ENCODE results near the gene RAPGEF3.

RAPGEF3 gene

DNA sequence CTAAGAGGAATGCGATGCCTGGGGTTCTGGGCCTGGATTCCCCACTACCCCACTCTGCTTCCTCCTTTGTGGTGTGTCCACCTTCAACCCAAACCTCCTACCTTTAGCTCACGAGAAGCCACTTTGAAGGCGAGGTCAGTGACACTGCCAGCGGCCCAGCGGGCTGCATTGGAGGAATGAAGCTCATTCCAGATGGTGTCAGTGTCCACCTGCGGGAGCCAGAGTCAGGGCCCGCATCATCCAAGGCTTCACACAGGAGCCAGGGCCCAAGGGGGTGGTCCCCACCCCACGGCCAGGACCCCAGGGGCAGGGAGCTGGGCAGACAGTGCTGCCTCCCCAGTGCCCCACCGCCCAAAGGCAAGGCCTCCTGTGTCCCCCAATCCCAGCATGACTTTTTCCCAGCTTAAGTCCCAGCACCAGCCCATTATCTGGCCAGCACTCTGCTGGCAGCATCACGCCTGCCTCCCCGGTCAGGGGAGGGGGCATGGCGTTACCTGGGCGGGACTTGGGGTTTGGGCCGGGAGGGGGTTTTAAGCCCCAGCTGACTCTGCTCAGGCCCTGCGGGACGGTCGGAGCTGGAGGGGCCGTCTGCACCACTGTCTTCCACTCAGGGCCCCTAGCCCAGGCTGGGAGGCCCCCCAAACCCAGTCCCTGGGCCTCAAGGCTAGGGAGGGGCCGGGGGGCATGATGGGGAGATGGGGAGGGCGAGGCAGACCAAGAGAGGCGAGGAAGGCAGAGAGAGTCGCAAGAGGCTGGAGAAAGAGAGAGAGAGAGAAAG, 31.2 kb upstream of the RAPGEF3 start:
- no peak for DNase-seq (ENCODE audit: low read depth in 3 of 3)

- DNase-seq (ENCODE audit: low read depth in 3 of 3) = no peak
Observed at GRCh38 chr12:47789141-47789540, 30.5 kb upstream of the RAPGEF3 start.

GRCh38 chr12:47787596-47788319, 29.1 kb upstream of the RAPGEF3 start:
- no peak for DNase-seq (ENCODE audit: low read depth in 3 of 3)

DNA sequence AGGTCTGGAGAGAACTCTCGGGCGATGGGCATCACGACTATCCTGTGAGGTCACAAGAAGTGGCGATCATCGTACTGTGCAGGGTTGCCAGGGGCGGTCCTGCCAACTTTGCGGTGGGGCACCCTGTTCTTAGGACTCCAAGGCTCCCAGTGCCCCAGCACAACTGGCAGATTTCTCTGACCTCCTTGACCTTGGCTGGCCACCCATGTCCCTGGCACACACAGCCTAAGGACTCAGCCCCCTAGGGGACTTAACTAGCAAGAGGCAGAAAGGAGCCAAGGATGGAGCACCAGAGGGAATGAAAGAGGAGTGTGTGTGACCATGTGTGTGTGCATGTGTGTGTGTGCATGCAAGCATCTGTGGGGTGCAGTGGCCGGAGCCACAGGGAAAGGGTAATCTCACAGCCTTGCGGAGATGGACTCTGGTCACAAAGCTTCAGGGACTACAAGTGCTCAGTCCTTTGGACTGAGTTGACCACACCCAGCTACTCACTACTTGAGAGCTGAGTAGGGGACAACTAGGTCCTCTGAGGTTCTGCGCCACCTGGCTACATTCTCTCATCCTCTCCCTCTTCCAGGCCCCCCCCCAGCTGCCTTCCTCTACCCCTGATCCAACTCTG, 28.1 kb upstream of the RAPGEF3 start:
- DNase-seq (ENCODE audit: low read depth in 3 of 3) = no peak

DNA sequence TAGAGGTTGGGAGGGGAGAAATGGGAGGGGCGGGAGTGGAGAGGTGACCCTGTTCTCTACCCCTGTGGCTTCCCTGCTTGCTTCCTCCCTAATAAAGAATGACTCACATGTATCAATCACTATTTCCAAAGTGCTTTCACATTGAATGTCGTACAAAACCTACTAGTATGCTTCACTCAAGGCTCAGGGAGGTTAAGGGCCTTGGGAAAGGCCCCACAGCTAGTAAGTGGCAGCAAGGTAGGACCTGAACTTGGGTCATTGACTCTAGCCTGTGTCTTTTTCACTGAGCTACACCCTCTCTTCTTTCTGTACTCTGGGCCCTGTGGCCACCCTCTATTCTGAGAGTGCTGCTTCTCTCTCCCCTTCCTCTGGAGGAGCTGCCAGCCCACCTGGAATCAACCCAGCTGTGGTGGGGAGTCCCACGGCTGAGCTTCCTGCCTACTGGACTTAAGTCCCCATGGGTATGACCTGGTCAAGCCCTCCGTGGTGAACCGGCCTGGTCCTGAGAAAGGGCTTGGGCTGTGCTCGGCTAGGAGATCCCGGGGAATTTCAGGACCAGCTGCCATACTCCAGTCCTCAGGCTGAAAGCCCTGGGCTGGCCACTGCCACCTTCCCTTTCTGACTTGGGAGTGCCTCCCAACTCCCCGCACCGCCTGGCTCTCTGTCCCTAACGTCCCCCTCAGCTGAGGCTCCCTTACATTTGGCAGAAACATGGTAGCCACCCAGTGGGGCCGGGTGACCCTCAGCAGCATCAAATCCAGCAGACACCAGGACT, 27.4 kb upstream of the RAPGEF3 start:
- DNase-seq (ENCODE audit: low read depth in 3 of 3) = no peak

DNA sequence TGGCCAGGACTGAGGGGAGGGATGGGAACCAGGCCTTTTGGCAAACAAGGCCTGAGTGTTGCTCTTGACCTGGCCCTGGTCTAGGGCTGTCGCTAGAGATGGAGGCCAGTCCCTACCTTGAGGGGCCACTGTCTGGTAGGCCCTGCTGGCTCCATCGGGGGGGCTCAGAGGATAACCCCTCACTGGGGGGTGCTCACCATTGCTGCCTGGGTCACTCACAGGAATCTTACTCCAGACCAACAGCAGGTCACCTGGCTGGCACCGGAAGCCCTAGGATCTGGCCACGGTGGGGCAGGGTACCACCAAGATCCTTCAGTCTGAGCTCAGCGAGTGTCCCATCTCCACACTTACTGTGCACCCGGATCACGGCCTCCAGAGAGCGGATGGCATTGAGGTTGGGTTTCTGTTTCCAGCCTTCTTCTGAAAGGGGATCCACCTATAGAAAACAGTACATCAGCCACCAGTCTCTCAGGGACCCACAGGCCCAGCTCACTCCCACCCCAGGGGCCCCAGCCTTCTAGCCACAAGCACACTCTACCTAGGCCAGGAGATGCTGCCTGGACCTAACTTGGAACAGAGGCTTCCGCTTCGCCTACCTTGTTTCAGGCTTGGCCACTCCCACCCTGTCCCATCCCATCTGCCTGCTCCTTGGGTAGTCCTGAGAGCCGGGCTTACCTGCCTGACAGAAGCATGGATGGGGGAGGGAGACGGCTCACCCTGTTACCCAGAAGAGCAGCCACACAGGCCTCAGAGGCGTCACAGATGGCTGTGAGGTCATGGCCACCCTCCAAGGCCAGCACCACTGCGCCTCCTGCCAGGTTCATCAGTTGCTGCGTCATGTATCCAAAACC, 26.6 kb upstream of the RAPGEF3 start:
- no peak for DNase-seq (ENCODE audit: low read depth in 3 of 3)

- DNase-seq (ENCODE audit: low read depth in 3 of 3) = no peak
Observed at GRCh38 chr12:47783821-47784819, 25.4 kb upstream of the RAPGEF3 start.

- DNase-seq (ENCODE audit: low read depth in 3 of 3) = no peak
Observed at GRCh38 chr12:47783024-47783755, 24.5 kb upstream of the RAPGEF3 start.

DNA sequence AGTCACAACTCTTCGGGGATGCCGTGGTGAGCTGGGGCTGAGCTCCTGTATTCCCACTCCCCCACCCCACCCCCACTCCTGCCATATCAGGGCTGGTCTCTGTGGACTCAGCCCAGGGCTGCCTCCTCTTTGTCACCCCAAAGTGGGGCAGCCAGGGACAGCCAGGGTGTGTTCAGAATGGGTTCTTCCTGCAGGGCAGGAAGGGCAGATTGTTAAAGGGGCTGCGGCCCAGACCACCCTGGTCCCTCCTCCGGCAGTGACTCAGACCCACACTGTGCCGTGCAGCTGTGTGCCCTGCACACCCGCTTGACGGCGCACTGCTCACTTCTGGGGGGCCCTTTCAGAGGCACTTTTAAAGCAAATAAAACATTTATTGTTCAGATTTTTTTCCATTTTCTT, 23.7 kb upstream of the RAPGEF3 start:
- no peak for DNase-seq (ENCODE audit: low read depth in 3 of 3)

DNA sequence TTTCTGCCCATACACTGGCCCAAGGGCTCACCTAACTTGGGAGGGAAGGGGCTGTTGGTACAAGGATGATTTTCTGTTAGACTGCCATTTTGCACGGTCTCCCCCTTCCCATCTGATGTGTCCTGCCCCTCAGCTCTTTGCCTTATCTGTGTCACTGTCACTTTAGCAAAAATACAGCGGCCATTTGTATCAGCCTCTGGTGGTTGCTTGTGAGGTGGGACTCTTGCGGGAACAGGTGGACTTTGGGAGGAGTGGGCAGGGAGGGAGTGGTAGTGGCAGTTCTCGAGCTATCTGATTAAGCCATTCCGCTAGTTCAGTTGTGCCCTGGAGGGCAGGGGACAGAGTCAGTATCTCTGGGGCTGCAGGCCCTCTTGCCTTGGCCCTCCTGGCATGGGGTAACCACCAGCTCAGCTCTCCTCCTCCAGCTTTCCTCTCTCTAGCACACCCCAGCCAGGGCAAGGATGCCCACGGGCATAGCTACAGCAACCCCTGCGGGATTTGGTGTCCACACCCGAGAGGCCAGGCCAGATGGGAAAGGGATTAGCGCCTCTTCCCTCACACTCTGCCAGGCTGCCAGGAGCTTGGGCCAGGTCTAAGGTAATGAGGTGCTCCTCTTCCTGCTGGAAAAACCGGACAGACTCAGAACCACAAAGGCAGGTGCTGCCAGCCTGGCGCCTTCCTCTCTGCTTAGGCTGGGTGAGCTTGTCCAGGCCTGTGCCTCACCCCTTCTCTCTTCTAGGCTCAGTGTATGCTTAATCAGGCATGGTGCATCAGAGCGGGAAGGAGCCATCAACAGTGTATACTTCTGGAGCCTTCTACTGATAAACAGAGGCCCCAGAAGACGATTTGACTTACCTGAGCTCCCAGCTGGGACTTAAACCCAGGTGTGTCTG, 23.0 kb upstream of the RAPGEF3 start:
- no peak for DNase-seq (ENCODE audit: low read depth in 3 of 3)

- no peak for DNase-seq (ENCODE audit: low read depth in 3 of 3)
Observed at GRCh38 chr12:47779943-47780504, 21.3 kb upstream of the RAPGEF3 start.

DNA sequence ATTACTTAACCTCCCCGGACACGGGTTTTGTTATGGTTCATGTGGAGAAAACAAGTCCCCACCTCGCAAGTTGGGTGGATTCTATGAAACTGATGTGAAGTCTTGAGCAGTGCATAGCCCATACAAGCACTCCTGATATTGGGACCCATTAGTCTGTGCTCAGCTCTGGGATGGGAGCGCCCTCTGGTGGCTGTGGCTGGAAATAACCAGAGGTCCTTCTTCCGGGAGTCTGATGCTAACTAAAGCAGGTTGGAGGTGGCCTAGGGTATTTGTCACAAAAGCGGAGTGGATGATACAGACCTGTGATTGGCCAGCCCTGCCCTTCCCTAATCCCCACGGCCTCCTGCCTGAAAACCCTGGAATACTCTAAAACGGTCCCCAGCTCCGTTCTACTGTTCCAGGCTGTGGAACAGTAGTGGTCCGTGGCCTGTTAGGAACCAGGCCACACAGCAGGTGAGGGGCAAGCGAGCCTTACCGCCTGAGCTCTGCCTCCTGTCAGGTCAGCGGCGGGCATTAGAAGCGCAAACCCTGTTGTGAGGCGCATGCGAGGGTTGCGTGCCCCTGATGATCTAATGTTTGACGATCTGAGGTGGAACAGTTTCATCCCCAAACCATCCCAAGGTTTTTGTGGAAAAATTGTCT, 20.7 kb upstream of the RAPGEF3 start:
- peak; percentile 85 to 89 (median 89) for DNase-seq (ENCODE audit: low read depth in 3 of 3)

GRCh38 chr12:47778881-47779280, 20.2 kb upstream of the RAPGEF3 start:
- no peak for DNase-seq (ENCODE audit: low read depth in 3 of 3)

- no peak for DNase-seq (ENCODE audit: low read depth in 3 of 3)
Observed at GRCh38 chr12:47777741-47778558, 19.3 kb upstream of the RAPGEF3 start.

GRCh38 chr12:47777151-47777550, 18.5 kb upstream of the RAPGEF3 start:
- no peak for DNase-seq (ENCODE audit: low read depth in 3 of 3)

DNA sequence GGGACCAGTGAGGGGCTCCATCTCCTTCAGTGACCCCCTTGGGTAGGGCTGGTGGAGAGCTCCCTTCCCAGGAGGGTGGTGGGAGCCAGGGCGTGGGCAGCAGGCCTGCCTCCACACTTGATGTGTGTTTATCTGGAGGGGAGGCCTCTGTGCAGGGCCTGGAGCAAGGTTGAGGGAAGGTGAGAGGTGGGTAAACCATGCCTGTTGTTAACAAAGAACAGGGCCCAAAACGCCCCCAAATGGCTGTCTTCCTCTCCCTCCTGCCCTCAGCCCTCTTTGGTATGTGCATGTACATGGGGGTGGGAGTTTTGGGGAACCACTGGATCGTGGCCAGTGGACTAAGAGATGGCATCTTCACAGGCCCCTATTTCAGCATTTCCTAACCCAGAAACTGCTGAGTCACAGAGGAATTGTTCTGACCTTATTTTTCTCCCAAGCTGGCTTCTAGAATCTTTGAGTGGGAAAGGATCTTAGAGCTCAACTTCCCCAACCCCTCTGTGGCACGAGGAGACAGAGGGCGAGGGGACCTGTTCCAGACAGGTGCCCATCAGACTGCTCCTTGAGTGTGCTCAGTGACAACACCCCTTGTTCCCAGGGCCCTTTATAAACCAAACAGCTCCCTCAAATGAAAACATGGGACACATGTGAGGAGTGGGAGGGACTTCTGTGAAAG, 17.9 kb upstream of the RAPGEF3 start:
- no peak for DNase-seq (ENCODE audit: low read depth in 3 of 3)
